Stimulated activated CD4-positive, alpha-beta T cell treated with anti-CD3 and anti-CD28 coated beads, Interleukin-2, amount 100 ng/mL, for 48 hours (primary cell): Measurements from ENCODE around the gene SCTR.

ENCODE experiments used
- DNase-seq, 2 donors: peaks; one replicate each; pipeline ENCODE4 v3.0.0-alpha.2; 2020

The SCTR gene

DNA sequence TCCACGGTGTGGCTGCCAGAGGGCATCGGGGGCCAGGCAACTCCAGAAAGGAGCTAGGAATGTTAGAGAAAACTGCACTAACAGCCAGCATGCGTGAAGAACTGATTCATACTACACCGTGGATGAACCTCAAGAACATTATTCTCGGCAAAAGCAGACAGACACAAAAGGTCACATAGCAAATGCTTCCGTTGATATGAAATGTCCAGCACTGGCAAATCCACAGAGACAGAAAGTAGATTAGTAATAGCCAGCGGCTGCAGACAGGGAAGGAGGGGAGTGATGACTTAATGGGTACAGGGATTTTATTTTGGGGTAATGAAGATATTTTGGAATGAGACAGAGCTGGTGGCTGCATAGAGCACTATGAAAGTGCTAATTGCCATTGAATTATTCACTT is 37.4 kb downstream of the SCTR start:
- no peak for DNase-seq

DNA sequence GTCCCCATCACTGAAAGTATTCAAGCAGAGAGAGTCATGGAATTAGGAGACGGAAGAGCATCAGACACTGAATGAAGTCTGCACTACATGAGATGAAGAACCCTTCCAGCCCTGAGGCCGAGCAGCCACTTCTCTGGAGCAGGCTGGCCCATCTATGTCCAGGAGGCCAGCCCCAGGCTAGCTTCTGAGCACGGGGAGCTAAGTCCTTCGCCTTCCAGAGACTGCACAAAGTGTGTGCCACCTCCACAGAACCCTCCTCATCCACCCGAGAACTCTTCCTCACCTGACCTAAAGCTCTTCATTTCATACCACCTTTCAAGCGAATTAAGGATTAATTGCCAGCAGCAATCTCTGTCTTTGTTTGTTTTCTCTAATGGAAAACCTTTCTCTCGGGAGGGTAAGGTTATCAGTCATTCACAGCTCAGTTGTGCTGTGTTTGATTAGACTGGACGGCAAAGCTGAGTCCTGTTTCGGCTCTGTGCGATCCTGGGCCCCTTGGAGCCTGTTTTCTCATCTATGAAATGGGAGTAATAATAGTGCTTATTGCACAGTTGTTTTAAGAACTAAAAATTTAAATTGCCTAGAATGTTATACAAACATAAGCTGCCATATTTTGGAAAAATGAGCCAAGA is 38.0 kb downstream of the SCTR start:
- DNase-seq = no peak

DNA sequence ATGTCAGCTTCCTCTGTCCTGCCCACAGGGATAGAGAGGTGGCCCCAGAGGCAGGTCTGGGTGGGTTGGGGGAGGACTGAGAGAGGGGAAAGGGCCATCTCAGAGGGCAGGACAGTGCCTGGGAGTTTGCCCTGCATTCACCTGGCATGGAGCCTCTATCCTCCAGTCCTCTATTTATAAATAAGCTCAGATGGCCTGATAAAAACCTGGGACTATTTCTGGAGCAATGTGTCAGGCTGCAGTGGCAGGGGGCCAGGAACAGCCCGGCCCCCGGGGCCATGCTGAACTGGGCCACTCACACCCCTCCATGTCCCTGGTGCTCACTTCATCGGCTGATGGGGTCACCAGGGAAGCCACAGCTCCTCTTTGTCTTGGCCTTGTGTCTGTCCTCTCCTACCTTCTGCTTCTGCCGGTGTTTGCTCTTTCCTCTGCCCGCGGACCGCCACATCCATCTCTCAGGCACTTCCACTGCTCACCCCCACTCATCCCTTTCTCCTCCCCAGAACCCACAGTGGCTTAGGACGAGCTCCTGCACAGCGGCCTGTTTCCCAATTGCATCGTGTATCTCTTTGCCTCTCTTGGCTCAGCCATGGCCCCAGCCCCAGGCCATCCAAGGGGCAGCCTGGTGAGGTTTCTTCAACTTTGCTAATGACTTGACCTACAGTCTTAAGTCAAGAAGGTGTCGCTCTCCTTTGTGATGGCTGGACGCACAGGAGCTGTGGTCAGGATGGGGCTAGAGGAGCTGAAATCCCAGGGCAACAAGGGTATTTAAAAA is 38.8 kb downstream of the SCTR start:
- no peak for DNase-seq

DNA sequence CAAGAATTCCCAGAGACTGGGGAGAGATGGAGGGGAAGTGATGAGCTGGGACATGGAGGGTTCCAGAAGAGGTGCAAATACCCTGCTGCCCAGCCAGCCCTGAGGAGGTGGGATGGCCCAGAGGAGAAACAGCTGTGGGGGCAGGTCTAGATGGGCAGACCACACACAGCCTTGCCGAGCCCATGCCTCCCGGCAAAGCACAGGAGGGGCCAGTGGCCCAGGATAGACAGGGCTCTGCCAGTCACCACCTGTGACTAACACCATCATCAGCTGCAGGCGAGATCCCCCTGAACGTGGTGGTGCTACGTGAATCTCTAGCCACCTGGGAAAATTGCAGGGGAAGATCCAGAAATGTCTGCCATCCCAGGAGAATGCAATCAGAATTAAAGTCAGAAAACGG is 39.4 kb downstream of the SCTR start:
- DNase-seq = no peak

DNA sequence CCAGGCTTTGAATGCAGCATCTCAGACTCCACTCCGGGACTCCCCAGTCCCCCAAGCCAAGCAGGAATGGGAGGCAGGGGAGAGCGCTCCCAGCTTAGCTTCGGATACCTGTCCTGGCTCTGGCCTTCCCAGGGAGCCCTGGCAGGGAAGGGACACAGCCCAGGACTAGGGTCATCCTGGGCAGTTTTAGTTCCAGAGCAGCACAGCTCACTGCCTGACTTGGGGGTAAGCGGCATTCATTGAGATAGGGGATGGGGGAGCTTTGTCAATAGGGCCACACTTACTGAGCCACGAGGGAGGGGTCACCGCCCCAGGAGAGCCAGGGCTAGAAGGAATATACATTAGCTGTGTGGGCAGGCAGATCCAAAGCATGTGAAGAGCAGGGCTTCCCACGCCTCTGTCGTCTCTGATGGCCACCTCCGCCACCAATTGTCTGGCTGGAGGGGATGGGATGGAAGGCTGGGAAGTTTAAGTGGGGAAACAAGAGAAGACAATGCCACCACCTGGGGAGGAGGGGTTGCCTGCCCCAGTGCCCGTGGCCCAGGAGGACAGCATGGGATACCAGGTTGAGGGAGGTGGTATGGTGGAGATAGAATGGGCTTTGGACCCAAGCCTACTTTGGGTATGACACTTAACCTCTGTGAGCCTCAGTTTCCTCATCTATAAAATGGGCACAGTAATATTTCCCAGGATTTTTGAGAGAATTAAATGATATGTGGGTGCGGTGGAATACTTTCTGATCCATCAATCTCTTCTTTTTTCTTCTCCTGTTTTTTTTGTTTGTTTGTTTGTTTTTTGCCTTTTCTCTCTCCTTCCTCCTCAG is 40.2 kb downstream of the SCTR start:
- no peak for DNase-seq

DNA sequence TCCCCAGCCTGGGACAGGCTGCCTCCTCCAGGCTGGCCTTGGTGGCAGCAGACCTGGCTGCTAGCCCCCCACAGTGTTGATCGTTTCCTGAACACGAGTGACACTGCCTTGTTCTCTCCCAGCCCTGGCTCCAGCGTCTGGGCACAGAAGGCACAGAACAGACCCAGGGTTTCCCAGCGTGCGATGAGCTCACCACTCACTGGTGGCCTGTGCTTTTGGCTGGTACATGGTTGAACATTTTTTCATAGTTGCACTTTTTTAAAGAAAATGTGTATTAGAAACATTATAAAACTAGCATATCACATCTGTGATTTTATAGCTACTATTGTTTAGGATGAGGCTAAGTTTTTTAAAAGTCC is 40.9 kb downstream of the SCTR start:
- DNase-seq = no peak

- no peak for DNase-seq
Observed at GRCh38 chr2:119482481-119483394, 41.5 kb downstream of the SCTR start.

- no peak for DNase-seq
Observed at GRCh38 chr2:119481501-119482455, 42.5 kb downstream of the SCTR start.

DNA sequence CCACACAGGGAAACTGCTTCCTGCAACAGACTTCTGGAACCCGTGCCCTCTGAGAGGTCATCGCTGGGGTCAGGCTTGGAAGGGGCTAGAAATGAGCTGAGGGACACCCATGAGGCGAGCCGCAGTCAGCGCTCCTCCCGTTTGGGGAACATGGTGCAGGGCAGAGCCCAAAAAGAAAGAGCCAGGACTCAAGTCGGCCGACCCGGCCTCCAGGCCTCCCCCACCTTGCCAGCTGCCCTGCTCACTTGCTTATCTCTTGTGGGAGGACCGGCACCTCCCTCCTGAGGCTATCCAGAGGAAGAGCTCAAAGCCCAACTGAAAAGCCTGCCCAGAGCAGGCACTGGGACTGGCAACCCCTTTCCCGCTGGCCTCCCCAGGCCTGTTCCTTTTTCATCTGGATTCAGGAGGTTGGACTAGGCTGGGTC is 43.6 kb downstream of the SCTR start:
- no peak for DNase-seq

DNA sequence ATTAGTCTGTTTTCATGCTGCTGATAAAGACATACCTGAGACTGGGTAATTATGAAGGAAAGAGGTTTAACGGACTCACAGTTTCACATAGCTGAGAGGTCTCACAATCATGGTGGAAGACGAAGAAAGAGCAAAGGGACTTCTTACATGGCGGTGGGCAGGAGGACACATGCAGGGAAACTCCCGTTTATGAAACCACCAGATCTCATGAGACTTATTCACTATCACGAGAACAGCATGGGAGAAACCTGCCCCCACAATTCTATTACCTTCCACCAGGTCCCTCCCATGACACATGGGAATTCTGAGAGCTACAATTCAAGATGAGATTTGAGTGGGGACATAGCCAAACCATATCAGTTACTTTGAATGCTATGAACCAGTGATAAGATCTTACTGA is 44.1 kb downstream of the SCTR start:
- DNase-seq = no peak

DNA sequence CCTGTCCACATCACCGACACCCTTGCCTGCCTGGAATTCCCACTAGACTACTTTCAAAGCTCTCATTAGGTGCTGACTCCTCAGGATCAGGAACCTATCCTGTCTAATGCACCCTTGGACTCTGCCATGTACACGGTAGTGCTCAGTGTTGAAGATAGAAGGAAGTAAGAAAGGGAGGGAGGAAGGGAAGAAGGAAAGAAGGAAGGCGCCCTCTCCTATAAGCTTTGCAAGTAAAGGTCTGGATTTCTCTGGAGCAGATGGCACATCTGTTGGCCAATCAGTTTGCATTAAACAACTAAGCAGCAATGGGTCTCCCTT is 45.3 kb downstream of the SCTR start:
- no peak for DNase-seq

GRCh38 chr2:119478188-119478977 is 45.9 kb downstream of the SCTR start:
- DNase-seq = no peak

DNA sequence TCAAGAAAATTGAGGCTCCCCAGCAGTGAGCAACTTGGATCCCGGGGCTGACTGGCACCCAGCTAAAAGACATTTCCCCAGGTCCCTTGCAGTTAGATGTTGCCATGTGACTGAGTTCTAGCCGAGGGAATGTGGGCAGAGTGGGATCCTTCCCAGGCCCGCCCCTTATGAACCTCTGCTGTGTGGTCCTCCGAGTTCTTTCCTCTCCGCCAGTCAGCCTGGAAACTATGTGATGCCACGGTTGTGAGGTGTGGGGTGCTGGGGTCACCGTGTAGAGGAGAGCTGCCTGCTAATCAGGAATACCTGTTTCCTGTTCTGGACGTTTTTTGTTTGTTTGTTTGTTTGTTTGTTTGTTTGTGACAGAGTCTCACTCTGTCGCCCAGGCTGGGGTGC is 47.2 kb downstream of the SCTR start:
- DNase-seq = no peak

GRCh38 chr2:119476301-119477112 is 47.8 kb downstream of the SCTR start:
- peak; percentile 16 to 34 for DNase-seq

- no peak for DNase-seq
Observed at GRCh38 chr2:119475857-119476244, 48.4 kb downstream of the SCTR start.

DNA sequence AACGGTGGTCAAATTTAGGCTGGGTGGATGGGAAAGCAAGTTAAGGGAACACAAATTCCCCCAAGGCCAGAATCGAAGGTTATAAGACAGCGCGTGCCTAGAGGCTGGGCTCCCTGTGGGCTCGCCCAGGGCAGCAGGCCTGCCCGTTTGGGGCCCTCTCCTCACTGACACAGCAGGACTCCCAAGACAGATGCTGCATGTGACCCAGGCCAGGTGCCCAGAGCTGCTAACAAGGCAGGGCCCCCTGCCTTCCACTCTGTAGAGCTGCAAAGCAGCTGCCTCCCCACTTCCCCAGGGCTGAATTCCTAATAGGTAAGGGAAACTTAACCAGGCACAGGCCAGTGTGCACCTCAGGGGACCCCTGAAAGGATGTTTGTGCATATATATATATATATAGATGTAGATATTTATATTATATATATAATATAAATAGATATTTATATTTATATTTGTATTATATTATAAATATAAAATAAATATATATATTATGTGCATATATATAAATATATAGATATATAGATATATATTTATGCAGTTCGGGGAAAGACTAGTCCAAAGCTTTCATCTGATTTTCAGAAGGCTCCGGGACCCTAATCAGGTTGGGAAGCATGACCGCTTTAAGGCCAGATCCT is 48.9 kb downstream of the SCTR start:
- DNase-seq = no peak

GRCh38 chr2:119474371-119475224 is 49.7 kb downstream of the SCTR start:
- no peak for DNase-seq

DNA sequence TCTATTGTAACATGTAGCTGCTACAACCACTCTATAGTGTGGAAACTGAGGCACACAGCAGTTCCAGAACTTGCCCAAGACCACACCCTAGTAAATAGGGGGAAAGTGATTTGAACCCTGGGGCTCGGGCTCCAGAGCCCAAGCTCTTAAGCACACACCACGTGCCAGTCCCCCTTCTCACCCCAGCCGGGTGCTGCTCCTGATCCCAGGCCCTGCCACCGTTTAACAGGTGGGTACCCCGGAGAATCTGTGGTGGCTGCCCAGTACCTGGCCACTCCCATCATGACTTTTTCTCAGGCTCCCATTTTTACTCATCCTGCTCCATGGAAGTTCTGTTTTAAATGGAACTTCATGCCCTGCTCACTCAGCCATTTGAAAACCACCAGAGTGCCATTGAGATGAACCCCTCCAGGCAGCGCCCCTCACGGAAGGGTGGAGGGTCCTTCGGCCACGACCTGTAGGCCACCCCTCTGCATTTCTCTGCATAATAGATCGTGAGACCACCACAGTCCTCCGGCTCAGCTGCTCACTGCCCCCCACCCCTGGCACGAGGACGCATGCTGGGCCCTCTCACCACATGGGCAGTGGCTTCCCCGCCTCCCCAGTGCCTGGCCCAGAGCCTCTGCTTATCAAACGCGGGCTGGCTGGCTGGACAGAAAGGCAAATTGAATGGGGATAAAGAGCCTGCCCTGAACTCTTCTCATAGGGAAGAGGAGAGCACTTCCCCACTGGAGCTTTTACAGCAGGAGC is 50.5 kb downstream of the SCTR start:
- no peak for DNase-seq
